Inflammatory macrophage treated with lipopolysaccharide for 1 hour (primary cell): ENCODE data around the gene RIC8B.
A peak's percentile ranks its signal among the peaks of the same experiment; 100 is the strongest.
"Not testable (repeated sequence)": the region's sequence is repeated elsewhere in the genome, so short reads cannot be mapped to it uniquely, and the experiment has no call there.

Source experiments
- DNase-seq, 2 donors: peaks; one replicate each; pipeline ENCODE4 v3.0.0-alpha.2; 2020 to 2022

RIC8B gene

DNA sequence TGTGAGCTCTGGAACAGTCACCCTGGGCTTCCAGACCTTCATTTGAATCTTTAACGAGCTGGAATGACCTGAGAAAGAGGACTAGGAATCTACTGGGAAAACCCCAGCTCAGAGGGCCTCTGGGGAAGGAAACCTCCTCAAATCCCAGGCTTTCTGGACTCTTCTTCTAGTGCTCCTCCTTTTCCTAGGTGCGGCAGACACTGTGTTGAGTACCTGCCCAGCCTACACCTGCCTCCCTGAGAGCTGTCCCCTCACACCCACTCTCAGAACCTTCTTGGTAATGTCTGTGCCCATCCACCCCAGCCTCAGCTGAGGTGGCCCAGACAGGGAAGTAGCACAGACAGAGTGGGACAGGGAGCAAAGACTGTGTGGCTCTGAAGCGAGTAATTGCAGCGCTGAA lies 133.4 kb downstream of the RIC8B start:
- no peak for DNase-seq

DNA sequence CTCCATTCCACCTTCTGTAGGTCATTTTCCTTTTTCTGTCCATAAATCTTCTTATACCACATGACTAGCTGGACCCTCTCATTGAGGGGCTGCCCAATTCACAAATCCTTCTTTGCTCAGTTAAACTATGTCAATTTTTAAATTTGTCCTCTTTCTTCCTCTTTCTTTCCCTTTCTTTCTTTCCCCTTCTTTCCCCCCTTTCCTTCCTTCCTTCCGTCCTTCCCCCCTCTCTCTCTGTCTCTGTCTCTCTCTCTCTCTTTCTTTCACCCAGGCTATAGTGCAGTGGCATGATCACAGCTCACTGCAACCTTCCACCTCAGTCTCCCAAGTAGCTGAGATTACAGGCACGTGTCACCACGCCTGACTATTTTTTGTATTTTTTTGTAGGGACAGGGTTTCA lies 134.1 kb downstream of the RIC8B start:
- no peak for DNase-seq

DNA sequence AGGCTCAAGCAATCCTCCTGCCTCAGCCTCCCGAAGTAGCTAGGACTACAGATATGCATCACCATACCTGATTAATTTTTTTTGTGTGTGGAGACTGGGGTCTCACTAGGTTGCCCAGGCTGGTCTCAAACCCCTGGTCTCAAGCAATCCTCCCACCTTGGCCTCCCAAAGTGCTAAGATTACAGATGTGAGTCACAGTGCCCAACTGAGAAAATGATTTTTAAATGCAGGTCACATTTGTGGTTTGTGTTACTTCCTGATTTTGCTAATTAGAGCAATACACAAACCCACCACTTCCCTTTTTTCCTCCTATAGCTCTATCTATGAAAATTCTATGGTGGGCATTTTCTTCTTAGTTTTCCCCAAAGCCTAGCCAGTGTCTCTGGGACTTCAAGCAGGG lies 135.7 kb downstream of the RIC8B start:
- peak; percentile 70 to 76 for DNase-seq

DNA sequence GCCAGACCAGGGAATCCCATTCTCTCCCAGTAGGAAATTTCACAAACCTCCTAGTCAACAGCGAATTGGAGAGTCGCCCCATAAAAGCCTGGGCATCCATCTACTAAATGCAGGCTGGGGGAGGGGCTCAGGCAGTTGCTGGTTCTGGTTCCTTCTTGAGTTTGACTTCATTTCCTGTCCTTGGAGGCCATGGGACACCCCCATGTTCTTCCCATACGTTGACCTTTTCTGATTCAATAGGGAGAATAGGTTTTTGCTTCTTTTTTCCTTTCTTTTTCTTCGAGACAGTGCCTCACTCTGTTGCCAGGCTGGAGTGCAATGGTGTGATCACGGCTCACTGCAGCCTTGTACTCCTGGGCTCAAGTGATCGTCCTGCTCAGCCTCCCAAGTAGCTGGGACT lies 137.1 kb downstream of the RIC8B start:
- peak in 1 of 2 donors; percentile 8 for DNase-seq

DNA sequence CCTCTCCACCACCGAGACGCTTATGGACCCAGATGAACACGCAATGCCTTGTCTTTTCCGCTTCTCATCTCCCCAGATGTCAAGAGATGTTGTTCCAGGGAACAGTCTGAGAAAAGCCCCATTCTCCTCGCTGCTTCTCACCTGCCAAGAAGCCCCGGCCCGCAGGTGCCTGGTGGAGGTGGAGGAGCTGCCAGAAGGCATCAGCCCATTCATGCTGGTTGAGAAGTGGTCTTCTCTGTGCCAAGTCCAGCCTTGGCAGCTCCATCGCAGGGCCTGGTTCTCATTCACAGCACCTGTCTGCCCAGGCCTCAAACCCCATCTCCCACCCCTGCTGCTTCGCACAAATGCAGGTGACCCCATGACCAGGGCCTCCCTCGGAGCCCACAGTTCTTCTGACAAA lies 139.0 kb downstream of the RIC8B start:
- DNase-seq, result no peak

DNA sequence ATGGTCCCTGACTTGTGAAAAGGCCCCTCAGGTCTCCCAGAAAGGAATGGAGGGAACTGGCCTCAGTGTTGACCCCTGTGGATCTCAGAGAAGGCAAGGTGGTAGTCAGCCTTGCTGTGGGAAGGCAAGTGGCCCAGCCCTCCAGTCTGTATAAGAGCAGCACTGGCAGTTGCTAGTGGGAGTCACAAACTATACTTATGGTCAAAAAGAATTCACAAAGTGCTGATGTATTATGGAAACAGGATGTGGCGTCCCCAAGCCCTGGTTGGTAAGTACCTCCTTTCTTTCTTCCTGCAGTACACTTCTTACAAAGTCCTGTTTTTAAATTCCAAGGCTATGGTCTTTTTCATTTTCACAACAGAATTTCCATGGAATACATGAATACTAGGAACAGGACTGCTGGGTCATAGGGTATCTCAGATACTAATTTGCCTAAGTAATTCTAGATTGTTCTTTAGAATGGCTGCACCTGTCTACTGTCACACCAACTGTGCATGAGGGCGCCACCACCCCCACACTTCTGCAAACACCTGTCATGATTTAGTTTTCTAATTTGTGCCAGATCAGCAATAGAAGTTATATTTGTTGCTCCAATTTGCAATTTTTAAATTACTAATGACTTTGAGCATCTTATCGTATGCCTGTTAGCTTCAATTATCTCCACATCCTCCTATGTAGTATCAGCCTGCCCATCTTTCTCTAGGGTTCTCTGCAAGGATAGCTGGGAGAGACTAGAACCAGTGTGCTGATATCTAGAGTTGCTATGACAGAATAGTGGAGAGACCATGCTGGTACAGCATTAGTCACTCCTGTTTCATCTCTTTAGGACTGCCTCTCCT lies 140.5 kb downstream of the RIC8B start:
- DNase-seq, result no peak

DNA sequence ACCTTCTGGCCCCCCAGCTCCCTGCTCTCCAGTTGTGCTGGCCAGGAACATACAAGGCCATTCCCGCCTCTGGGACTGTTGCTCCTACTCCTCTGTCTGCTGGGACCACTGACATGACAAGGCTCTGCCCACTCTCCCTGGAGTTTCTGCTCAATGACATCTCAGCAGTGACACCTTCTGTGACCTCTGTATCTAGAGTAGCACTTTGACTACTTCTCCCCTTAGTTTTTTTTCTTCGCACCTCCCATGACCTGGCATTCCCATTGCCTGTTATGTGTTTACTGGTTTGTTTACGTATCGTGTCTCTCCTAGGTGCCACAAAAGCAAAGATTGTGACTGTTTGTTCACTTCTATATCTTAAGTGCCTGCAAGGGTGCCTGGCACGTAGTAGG lies 141.1 kb downstream of the RIC8B start:
- DNase-seq, result no peak

DNA sequence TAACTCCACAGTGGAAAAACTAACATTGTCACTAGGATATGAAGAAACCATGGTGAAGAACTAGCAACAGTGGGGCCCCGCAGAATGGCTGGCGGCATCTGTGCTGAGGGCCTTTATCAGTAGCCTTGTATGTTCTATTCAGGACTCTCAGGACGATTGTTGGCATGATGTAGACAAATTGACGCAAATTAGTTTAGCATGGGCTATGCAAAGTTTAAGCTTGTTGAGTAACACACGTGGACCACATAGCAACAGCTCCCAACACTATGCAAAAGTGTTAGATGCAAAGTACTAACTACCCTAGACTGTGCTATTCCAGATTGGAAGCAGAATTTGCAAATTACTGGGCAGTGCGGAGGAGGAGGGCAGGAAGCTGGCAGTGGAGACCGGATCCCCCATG lies 143.0 kb downstream of the RIC8B start:
- DNase-seq, result no peak

DNA sequence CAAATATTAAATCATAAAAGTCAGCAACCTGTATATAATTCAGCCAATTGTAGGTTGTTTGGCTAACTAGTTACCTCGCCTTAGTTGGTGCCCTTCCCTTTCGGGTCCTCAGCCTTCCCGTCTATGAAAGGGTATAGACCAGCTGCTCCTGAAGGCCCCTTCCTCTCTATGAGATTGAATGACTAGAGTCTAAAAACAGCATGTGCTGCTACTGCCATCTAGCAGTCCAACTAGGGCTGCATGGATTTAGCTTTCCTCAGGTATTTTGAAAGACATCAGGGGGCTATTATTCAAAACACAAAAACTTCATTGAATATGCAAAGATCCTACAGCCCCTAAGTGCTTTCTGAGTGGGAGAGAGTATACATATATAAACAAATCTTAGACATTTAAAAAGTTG lies 144.3 kb downstream of the RIC8B start:
- DNase-seq, result no peak

DNA sequence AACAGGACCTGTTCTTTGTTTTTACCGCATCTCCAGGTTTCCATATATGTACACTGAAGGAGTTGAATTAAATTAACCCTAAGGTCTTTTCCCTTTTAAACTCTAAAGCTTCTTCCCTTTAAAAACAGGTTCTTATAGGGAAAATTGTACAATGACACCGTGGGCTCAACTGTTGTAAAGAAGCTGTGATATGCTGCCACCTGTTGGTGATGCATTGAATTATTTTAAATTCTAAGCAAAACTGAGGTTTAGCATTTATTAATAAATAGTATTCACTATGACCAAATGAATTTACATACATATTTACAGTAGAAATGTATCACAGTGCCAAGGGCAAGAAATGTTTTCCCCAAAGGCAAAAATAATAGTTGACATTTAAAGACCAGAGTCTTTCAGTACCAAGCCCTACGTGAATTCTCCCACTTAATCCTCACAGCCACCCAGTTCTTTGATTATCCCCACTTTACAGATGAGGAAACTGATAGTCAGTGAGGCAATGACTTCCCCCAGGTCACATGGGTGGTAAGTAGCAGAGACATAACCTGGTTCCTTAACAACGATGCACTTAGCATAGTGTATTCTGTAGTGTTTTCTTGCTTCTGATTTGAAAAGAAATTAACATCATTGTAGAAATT lies 145.5 kb downstream of the RIC8B start:
- DNase-seq, result peak; percentile 31 to 86

DNA sequence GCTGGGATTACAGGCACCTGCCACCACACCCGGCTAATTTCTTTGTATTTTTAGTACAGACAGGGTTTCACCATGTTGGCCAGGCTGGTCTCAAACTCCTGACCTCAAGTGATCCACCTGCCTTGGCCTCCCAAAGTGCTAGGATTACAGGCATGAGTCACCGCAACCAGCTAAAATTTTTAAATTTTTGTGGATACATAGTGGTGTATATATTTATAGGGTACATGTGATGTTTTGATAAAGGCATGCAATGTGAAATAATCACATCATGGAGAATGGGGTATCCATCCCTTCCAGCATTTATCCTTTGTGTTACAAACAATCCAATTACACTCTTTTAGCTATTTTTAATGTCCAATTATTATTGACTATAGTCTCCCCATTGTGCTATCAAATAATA lies 147.5 kb downstream of the RIC8B start:
- not testable (repeated sequence) for DNase-seq

DNA sequence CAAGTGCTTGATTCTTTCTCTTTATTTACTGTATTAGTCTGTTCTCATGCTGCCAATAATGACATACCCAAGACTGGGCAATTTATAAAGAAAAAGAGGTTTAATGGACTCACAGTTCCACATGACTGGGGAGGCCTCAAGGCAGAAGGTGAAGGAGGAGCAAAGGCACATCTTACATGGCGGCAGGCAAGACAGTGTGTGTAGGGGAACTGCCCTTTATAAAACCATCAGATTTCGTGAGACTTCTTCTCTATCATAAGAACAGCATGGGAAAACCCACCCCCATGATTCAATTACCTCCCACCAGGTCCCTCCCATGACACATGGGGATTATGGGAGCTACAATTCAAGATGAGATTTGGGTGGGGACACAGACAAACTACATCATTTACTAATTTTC lies 149.1 kb downstream of the RIC8B start:
- DNase-seq, result not testable (repeated sequence)

DNA sequence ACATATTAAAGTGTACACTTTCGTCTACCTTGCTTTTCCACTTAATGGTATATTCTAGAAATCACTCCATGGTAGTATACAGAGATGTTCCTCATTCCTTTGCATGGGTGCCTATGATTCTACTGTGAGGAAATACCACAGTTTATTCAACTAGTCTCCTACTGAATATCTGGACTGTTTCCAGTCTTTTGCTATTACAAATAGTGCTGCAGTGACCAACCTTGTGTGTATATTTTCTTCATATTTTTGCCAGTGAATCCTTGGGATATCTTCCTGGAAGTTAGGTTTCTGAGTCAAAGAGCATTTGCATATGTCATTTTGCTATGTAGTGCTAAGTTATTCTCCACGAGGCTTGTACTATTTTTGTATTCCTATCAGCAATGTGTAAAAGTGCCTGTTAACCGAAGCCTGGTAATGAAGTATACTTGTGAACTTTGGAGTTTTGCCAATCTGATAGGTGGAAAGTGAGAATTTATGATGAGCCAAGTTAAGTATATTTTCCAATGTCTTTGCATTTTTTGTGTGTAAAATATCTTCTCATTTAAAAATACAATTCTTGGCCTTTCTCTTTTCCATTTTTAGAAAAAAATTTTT lies 149.9 kb downstream of the RIC8B start:
- no peak for DNase-seq

DNA sequence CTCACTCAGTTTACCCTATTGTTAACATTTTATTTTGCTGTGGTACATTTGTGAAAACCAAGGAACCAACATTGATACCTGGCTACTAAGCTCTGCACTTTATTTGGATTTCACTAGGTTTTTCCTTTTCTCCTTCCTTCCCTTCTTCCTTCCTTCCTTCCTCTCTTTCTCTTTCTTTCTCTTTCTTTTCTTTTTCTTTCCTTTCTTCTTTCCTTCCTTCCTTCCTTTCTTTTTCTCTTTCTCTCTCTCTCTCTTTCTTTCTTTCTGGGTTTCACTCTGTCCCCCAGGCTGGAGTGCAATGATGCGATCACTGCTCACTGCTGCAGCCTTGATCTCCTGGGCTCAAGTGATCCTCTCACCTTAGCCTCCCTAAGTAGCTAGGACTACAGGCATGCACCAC lies 152.2 kb downstream of the RIC8B start:
- no peak for DNase-seq

DNA sequence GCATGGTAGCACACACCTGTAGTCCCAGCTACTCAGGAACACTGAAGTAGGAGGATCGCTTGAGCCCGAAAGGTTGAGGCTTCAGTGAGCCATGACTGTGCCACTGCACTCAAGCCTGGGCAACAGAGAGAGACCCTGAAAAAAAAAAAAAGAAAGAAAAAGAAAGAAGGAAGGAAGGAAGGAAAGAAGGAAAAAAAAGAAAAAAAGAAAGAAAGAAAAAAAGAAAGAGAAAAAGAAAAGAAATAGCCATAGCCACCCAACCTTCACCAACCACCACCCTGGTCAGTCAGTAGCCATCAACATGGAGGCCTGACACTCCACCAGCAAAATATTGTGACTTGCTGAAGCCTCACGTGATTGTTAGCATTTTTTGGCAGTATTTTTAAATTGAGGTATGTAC lies 159.8 kb downstream of the RIC8B start:
- no peak for DNase-seq
